Measurements from ENCODE around the gene REM1.

- no peak for TF ChIP-seq CTCF (conservative IDR thresholded peaks at IDR 0.05 in 1 of 2, IDR thresholded peaks at IDR 0.05 in 1 of 2; ENCODE audit: extremely low read depth in 1 of 2, insufficient read depth in 1 of 2, low read depth in 1 of 2, low read length in 2 of 2)
- TF ChIP-seq EZH2 (IDR thresholded peaks at IDR 0.05; ENCODE audit: borderline replicate concordance, low read length) = no peak
These were observed 49.3 kb upstream of the REM1 start for GRCh38 chr20:31425797-31426196.
